Neural crest cell (in vitro differentiated cells): ENCODE measurements around the gene HEBP2. TPM values are rescaled to one million over a fixed set of nuclear protein-coding genes. Genes with fewer than 3 reads are reported as not detected.
"Not testable (repeated sequence)": the region's sequence is repeated elsewhere in the genome, so short reads cannot be mapped to it uniquely, and the experiment has no call there.

Source experiments
- DNase-seq: peaks from one replicate; pipeline ENCODE4 v3.0.0; 2021; ENCODE audit warnings: low read depth, mixed read lengths, low spot score
- H3K27ac Mint-ChIP-seq: one replicate; pipeline ENCODE4 v1.8.0; 2021; ENCODE audit warnings: mild to moderate bottlenecking, mixed read lengths; ENCODE audit not compliant: unreplicated experiment
- H3K27me3 Mint-ChIP-seq: 2 replicates; pipeline ENCODE4 v1.8.0; 2021; ENCODE audit warnings: low read depth, mild to moderate bottlenecking, mixed read lengths
- H3K36me3 Mint-ChIP-seq: 2 replicates; pipeline ENCODE4 v1.8.0; 2021; ENCODE audit warnings: low read depth, mild to moderate bottlenecking, mixed read lengths
- H3K4me1 Mint-ChIP-seq: 2 replicates; pipeline ENCODE4 v1.8.0; 2021; ENCODE audit warnings: mixed read lengths
- H3K4me3 Mint-ChIP-seq: one replicate; pipeline ENCODE4 v1.8.0; 2021; ENCODE audit warnings: mild to moderate bottlenecking, mixed read lengths
- H3K9me3 Mint-ChIP-seq: 2 replicates; pipeline ENCODE4 v1.8.0; 2021; ENCODE audit warnings: mixed read lengths
- long read RNA-seq: library from polyadenylated mRNA; unstranded; transcript quantifications from one replicate; pipeline ENCODE4 v2.0.0, GENCODE V29; 2020
- total RNA-seq: library from RNA; stranded (reverse); gene quantifications from 2 replicates; pipeline ENCODE4 v1.2.1, GENCODE V29; 2021
- TF ChIP-seq, protein P1 (sequence below): fragments of 200-600 bp; sonication (generic); conservative IDR thresholded peaks from 2 replicates; pipeline ENCODE4 v1.5.0; 2021; ENCODE audit warnings: antibody characterized with exemption, mild to moderate bottlenecking

HEBP2 gene
- total RNA-seq = 26.5 and 31.5 TPM in 2 replicates
- long read RNA-seq, partial matches to known transcripts = 1 of 9 reads
- long read RNA-seq, other reads (novel, unspliced or antisense) = 8 of 9 reads

GRCh38 chr6:138403801-138404665 is at the start of gene HEBP2:
Gene HEBP2 (plus strand): TSS chr6:138404223. CDS start chr6:138404496, 273 bp downstream.
- H3K36me3 Mint-ChIP-seq = peaks cover 8% of the 10 kb centered on the region
- no peaks in the 10 kb centered on the region for H3K9me3 Mint-ChIP-seq

DNA sequence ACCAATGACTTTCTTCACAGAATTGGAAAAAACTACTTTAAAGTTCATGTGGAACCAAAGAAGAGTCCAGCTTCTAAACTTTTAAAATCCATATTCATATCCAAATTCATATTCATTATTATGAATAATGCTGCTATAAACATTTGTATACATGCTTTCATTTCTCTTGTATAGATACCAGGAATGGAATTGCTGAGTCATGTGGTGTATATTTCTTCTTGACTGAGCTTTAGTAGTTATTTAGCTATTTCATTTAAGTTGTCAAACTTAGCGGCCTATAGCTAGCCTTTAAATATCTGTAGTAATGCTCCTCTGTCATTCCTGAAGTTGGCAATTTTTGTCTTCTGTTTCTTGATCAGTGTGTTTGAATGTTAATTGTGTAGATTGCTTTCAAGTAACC is 46.1 kb upstream of the HEBP2 start:
- H3K4me1 Mint-ChIP-seq = no peaks in the 10 kb centered on the region
- TF ChIP-seq, protein P1, sequence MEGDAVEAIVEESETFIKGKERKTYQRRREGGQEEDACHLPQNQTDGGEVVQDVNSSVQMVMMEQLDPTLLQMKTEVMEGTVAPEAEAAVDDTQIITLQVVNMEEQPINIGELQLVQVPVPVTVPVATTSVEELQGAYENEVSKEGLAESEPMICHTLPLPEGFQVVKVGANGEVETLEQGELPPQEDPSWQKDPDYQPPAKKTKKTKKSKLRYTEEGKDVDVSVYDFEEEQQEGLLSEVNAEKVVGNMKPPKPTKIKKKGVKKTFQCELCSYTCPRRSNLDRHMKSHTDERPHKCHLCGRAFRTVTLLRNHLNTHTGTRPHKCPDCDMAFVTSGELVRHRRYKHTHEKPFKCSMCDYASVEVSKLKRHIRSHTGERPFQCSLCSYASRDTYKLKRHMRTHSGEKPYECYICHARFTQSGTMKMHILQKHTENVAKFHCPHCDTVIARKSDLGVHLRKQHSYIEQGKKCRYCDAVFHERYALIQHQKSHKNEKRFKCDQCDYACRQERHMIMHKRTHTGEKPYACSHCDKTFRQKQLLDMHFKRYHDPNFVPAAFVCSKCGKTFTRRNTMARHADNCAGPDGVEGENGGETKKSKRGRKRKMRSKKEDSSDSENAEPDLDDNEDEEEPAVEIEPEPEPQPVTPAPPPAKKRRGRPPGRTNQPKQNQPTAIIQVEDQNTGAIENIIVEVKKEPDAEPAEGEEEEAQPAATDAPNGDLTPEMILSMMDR = no peak
- peaks cover 6% of the 10 kb centered on the region for H3K9me3 Mint-ChIP-seq
- peaks cover 3% of the 10 kb centered on the region for H3K27me3 Mint-ChIP-seq
- no peak overlapping the region for H3K27ac Mint-ChIP-seq
- no peak for DNase-seq
- no peaks in the 10 kb centered on the region for H3K36me3 Mint-ChIP-seq
- no peak overlapping the region for H3K4me3 Mint-ChIP-seq

More at GRCh38 chr6:138403801-138404665, at the start of gene HEBP2:
- peak; percentile 87 for DNase-seq
- H3K27ac Mint-ChIP-seq = peak within 1 kb of the TSS; percentile 35
- TF ChIP-seq, protein P1 = peak; percentile 74
- peaks cover 12% of the 10 kb centered on the region for H3K4me1 Mint-ChIP-seq
- peak within 1 kb of the TSS; percentile 89 for H3K4me3 Mint-ChIP-seq
- H3K27me3 Mint-ChIP-seq = no peaks in the 10 kb centered on the region

DNA sequence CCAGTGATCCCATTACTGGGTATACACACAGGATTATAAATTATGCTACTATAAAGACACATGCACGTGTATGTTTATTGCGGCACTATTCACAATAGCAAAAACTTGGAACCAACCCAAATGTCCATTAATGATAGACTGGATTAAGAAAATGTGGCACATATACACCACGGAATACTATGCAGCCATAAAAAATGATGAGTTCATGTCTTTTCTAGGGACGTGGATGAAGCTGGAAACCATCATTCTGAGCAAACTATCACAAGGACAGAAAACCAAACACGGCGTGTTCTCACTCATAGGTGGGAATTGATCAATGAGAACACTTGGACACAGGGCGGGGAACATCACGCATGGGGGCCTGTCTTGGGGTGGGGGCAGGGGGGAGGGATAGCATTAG is 35.3 kb upstream of the HEBP2 start:
- not testable (repeated sequence) for H3K9me3 Mint-ChIP-seq, DNase-seq, H3K27ac Mint-ChIP-seq, H3K27me3 Mint-ChIP-seq, H3K4me1 Mint-ChIP-seq, H3K4me3 Mint-ChIP-seq, H3K36me3 Mint-ChIP-seq

DNA sequence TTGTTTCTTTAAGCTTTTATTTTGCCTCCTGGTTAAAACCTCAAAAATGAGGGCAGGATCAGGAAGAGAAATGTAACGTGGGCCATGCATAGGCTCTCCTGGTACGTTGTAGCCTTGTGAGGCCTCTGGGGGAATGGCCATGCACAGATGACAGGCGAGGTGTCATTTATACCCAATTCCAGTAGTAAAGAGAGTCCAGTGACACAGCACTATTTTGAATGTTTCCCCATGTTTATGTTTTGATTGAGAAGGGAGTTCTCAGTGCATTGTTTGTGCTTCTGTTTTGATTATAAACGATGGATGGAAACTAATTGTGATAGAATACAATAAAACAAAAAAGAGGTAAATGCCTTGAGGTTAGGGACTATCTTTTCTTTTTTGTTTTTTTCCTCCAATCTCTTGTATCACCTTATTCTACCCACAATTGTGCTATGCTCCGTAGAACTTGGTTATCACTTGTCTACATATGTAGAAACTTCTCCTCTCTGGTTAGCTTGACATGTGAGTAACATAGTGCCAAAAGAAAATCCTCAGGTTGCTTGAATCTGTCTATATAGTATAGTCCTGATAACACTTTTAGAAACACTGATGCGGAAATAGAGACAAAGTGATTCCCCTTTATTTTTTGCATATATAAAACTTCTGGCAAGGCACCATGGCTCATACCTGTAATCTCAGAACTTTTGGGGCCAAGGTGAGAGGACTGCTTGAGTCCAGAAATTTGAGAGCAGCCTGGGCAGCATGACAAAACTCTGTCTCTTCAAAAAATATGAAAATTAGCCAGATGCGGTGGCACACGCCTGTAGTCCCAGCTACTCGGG is 33.2 kb upstream of the HEBP2 start:
- Mint-ChIP-seq H3K27ac (no peak overlapping the region), H3K4me1 (peaks cover 10% of the 10 kb centered on the region), H3K4me3 (no peak overlapping the region), H3K36me3 (peaks cover 2% of the 10 kb centered on the region), H3K9me3 (peaks cover 2% of the 10 kb centered on the region), H3K27me3 (no peaks in the 10 kb centered on the region)
- TF ChIP-seq, protein P1 = no peak
- DNase-seq = no peak

DNA sequence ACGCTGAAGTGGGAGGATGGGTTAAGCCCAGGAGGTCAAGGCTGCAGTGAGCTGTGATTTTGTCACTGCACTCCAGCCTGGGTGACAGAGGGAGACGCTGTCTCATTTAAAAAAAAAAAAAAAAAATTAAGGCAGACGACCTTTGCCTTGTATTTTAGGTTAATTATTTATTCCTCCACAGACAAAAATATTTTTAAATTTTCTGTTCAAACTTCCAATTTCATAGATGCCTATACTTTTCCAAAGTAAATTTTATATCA is 32.6 kb upstream of the HEBP2 start:
- DNase-seq = no peak
- H3K27ac Mint-ChIP-seq = no peak overlapping the region
- H3K4me1 Mint-ChIP-seq = peaks cover 10% of the 10 kb centered on the region
- H3K4me3 Mint-ChIP-seq = no peak overlapping the region
- TF ChIP-seq, protein P1 = no peak
- no peaks in the 10 kb centered on the region for H3K27me3 Mint-ChIP-seq
- peaks cover 2% of the 10 kb centered on the region for H3K36me3 Mint-ChIP-seq
- peaks cover 2% of the 10 kb centered on the region for H3K9me3 Mint-ChIP-seq
